KMS-11 (cell line): ENCODE results near the gene PHACTR1.
A peak's percentile ranks its signal among the peaks of the same experiment; 100 is the strongest.

Experiments used
- H2AFZ ChIP-seq: fragments of 200-600 bp; sonication (generic); 2 replicates; pipeline ENCODE4 v1.6.1; 2016; ENCODE audit warnings: antibody characterized with exemption, mixed run types, low read depth
- H3K27ac ChIP-seq: fragments of 200-600 bp; sonication (generic); 2 replicates; pipeline ENCODE4 v1.6.1; 2016; ENCODE audit warnings: mild to moderate bottlenecking, mixed run types
- H3K27me3 ChIP-seq: fragments of 200-600 bp; sonication (generic); 2 replicates; pipeline ENCODE4 v1.6.1; 2017; ENCODE audit warnings: mild to moderate bottlenecking, low read depth, mixed run types, moderate library complexity; ENCODE audit not compliant: insufficient read depth
- H3K36me3 ChIP-seq: fragments of 200-600 bp; sonication (generic); 2 replicates; pipeline ENCODE4 v1.6.1; 2017; ENCODE audit warnings: mild to moderate bottlenecking, mixed run types; ENCODE audit not compliant: insufficient read depth
- H3K4me1 ChIP-seq: fragments of 200-600 bp; sonication (generic); 2 replicates; pipeline ENCODE4 v1.6.1; 2016; ENCODE audit warnings: mild to moderate bottlenecking, low read depth, mixed run types; ENCODE audit not compliant: poor library complexity, severe bottlenecking
- H3K4me2 ChIP-seq: fragments of 200-600 bp; sonication (generic); 2 replicates; pipeline ENCODE4 v1.7.0; 2016; ENCODE audit warnings: mild to moderate bottlenecking, mixed run types
- H3K4me3 ChIP-seq: fragments of 200-600 bp; sonication (generic); IDR thresholded peaks from 2 replicates; pipeline ENCODE4 v1.6.1; 2017; ENCODE audit warnings: low read depth, low read length, mixed read lengths; ENCODE audit not compliant: insufficient read depth
- H3K79me2 ChIP-seq: fragments of 200-600 bp; sonication (generic); 2 replicates; pipeline ENCODE4 v1.6.1; 2016; ENCODE audit warnings: low read depth, mixed run types; ENCODE audit not compliant: insufficient read depth
- H3K9ac ChIP-seq: fragments of 200-600 bp; sonication (generic); 2 replicates; pipeline ENCODE4 v1.6.1; 2016; ENCODE audit warnings: mild to moderate bottlenecking, mixed run types
- H4K20me1 ChIP-seq: fragments of 200-600 bp; sonication (generic); 2 replicates; pipeline ENCODE4 v1.6.1; 2016; ENCODE audit warnings: mild to moderate bottlenecking, mixed run types; ENCODE audit not compliant: insufficient read depth
- TF ChIP-seq, protein P1 (sequence below): fragments of 200-600 bp; sonication (generic); conservative IDR thresholded peaks from 2 replicates; pipeline ENCODE4 v1.6.1; 2017; ENCODE audit warnings: low read depth, mild to moderate bottlenecking, antibody characterized with exemption, low read length, moderate library complexity, mixed read lengths

PHACTR1 gene

DNA sequence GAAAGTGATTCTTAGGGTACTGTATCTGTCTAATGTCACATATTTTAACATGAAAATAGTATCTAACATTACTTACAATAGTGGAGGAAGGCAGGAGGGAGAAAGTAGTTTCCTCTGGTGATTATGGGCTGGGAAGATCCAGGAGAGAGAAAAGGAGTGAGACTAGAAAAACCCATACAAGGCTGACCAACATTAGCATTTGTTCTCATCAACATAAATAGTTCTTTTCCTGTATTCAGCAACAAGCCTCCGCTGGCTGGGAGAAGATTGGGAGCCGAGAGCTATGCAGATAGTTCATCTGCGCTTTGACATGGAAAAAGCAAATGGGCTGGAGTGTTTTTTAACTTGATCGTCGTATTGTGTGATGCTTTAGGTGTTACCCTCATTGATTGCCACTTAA is 239.4 kb downstream of the PHACTR1 start:
- Histone ChIP-seq H3K36me3 (no peaks in the 10 kb centered on the region), H3K27ac (no peak overlapping the region), H3K4me2 (no peak overlapping the region), H2AFZ (no peak overlapping the region), H3K27me3 (no peaks in the 10 kb centered on the region), H3K4me3 (no peak overlapping the region), H3K79me2 (no peaks in the 10 kb centered on the region), H3K4me1 (no peaks in the 10 kb centered on the region), H4K20me1 (no peaks in the 10 kb centered on the region), H3K9ac (no peak overlapping the region)
- TF ChIP-seq, protein P1, sequence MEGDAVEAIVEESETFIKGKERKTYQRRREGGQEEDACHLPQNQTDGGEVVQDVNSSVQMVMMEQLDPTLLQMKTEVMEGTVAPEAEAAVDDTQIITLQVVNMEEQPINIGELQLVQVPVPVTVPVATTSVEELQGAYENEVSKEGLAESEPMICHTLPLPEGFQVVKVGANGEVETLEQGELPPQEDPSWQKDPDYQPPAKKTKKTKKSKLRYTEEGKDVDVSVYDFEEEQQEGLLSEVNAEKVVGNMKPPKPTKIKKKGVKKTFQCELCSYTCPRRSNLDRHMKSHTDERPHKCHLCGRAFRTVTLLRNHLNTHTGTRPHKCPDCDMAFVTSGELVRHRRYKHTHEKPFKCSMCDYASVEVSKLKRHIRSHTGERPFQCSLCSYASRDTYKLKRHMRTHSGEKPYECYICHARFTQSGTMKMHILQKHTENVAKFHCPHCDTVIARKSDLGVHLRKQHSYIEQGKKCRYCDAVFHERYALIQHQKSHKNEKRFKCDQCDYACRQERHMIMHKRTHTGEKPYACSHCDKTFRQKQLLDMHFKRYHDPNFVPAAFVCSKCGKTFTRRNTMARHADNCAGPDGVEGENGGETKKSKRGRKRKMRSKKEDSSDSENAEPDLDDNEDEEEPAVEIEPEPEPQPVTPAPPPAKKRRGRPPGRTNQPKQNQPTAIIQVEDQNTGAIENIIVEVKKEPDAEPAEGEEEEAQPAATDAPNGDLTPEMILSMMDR = no peak

DNA sequence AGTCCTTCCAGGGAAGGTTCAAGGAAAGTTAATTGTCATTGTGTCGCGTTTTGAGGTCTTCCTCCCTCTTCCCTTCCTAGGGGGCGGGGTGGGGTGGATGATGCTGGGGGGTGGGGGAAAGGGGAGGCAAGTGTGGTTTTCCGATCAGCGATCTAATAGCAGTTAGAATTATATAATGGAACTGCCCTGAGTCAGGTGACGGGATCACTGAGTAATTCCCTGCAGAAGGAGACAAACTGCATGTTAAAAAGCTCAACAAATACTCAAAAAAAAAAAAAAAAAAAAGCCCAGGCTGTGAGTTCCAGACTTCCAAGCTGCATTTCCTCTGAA is 240.4 kb downstream of the PHACTR1 start:
- peak overlapping the region; percentile 82 for H2AFZ ChIP-seq

DNA sequence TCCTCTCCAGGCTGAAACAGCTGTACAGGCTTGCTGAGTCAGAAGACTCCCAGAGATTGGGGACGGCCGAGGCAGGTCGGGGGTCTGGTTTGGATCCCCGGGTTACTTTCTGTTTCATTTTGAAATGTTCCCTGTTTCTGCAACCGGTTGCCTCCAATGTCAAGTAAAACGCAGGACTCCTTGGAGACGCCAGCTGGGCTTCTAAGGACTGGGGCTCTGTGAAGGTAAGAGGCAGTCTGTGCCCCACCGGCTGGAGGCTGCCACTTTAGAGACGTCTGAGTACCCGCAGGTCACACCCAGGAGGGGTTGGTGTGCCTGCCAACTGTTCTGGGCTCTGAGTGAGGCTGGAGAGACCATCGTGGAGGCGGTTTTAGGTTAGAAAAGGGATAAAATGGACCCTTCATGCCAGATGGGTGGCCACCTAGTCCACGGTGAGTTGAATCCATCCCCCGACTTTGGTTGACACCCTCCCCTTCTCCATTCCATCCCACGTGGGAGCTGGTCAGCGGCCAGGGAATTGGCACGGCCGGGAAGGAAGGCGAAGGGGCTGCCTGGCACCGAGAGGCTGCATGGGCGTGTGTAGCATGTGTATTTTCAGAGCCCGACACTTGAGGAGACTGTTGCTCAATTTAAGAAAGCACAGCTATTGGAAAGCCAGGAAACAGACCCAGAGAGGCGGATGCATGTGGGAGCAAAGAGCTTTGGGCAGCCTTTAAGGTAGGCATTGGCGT is 240.9 kb downstream of the PHACTR1 start:
- Histone ChIP-seq H2AFZ (peak overlapping the region; percentile 82), H3K36me3 (no peaks in the 10 kb centered on the region), H3K4me1 (no peaks in the 10 kb centered on the region), H3K4me2 (peak overlapping the region; percentile 49), H3K9ac (peak overlapping the region; percentile 53), H3K27me3 (no peaks in the 10 kb centered on the region), H3K27ac (no peak overlapping the region), H4K20me1 (no peaks in the 10 kb centered on the region), H3K79me2 (no peaks in the 10 kb centered on the region), H3K4me3 (no peak overlapping the region)
- TF ChIP-seq, protein P1 = no peak

More for the DNA sequence above, 240.4 kb downstream of the PHACTR1 start:
- Histone ChIP-seq H3K27ac (no peak overlapping the region), H3K9ac (peak overlapping the region; percentile 53), H3K79me2 (no peaks in the 10 kb centered on the region), H3K4me2 (peak overlapping the region; percentile 49), H3K4me3 (no peak overlapping the region), H3K27me3 (no peaks in the 10 kb centered on the region), H3K4me1 (no peaks in the 10 kb centered on the region), H3K36me3 (no peaks in the 10 kb centered on the region), H4K20me1 (no peaks in the 10 kb centered on the region)
- TF ChIP-seq, protein P1 = no peak

DNA sequence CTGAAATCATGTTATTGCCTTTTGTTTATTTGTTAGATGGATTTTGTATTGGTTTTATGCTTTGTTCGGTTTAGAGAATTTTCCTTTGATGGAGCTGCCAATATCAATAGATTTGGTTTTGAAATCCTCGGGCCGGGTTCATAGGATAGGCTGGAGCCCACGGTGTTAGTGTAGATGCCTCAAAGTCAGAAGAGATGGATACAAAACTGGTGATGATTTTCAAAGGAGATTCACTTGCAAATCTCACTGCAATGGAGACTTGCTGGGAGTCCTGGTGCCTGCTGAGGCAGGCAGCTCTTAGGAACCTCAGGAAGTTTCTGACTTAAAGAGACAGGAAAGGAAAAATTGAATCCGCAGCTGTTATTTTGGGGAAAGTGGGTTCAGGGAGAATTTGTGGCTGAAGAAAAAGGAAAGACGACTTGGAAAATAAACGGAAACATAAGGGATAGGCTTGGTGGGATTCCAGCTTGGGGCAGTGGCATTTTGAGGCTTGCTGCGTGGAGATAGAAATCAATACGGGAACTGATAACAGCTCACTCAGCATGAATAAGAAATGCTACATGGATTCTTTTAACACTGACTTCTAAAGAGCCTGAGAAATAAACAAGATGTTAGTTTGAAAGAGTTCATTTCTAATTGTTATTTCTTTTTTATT is 241.6 kb downstream of the PHACTR1 start:
- Histone ChIP-seq H4K20me1 (no peaks in the 10 kb centered on the region), H3K4me1 (no peaks in the 10 kb centered on the region), H3K4me2 (no peak overlapping the region), H3K36me3 (no peaks in the 10 kb centered on the region), H3K27me3 (no peaks in the 10 kb centered on the region), H3K9ac (no peak overlapping the region), H3K4me3 (no peak overlapping the region), H2AFZ (peak overlapping the region; percentile 82; the same call in 1 of the 2 replicates), H3K27ac (no peak overlapping the region), H3K79me2 (no peaks in the 10 kb centered on the region)
- TF ChIP-seq, protein P1 = no peak
